ENCODE data around the gene PNPLA7. TPM values are rescaled to one million over a fixed set of nuclear protein-coding genes. Genes with fewer than 3 reads are reported as not detected.
"Not testable (repeated sequence)": the region's sequence is repeated elsewhere in the genome, so short reads cannot be mapped to it uniquely, and the experiment has no call there.

Gene PNPLA7
- total RNA-seq, 1 donor from 2014 or later: 4.4 TPM

- DNase-seq: no peak
Observed at GRCh38 chr9:137417161-137418021, 132.8 kb downstream of the PNPLA7 start.

DNA sequence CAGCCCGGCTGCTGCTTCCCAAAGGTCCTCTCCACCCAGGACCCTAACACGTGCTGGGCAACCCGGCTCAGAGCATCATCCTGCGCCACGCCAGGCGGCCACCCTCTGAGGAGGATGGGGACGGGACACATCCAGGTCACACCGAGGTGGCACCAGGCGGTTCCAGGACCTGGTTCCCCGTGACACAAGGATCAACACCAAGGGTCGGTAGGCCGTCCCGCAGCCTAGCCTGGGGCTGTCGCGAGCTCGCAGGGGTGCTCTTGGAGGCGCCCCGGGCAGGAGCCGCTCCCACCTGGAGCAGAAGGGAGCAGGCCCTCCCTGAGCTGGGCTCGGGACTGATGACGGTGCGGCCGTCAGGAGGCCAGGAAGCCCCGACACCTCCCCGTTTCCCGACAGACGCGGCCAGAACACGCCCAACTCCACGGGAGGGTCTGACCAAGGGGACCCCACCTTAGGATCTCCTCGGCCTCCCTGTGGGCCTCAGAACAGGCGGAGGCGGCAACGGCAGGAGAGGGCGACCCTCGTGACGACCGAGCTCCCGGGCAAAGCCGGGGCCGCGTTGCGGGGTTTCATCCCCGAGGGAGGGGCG, 133.5 kb downstream of the PNPLA7 start:
- DNase-seq: no peak

GRCh38 chr9:137416006-137416562, 134.1 kb downstream of the PNPLA7 start:
- no peak for DNase-seq

GRCh38 chr9:137415451-137415850, 134.8 kb downstream of the PNPLA7 start:
- DNase-seq: no peak

GRCh38 chr9:137412431-137412830, 137.8 kb downstream of the PNPLA7 start:
- DNase-seq: no peak

GRCh38 chr9:137411645-137412380, 138.4 kb downstream of the PNPLA7 start:
- no peak for DNase-seq

- no peak for DNase-seq
Observed at GRCh38 chr9:137411260-137411644, 138.9 kb downstream of the PNPLA7 start.

DNA sequence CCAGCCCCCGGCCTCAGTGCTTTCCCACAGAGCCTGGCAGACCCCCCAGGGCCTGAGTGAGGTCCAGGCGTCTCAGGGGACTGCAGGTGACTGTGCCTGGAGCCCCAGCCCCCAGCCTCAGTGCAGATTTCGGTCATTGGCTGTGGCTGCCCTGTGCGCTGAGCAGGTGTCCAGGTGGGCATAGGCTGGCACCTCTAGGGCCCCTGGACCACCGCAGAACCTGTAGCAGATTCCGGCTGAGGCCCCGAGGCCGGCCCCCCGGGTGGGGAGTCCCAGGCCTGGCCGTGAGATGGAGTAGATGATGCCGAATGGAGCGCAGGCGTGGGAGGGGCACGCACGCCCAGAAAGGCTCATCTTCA, 139.3 kb downstream of the PNPLA7 start:
- DNase-seq: no peak

DNA sequence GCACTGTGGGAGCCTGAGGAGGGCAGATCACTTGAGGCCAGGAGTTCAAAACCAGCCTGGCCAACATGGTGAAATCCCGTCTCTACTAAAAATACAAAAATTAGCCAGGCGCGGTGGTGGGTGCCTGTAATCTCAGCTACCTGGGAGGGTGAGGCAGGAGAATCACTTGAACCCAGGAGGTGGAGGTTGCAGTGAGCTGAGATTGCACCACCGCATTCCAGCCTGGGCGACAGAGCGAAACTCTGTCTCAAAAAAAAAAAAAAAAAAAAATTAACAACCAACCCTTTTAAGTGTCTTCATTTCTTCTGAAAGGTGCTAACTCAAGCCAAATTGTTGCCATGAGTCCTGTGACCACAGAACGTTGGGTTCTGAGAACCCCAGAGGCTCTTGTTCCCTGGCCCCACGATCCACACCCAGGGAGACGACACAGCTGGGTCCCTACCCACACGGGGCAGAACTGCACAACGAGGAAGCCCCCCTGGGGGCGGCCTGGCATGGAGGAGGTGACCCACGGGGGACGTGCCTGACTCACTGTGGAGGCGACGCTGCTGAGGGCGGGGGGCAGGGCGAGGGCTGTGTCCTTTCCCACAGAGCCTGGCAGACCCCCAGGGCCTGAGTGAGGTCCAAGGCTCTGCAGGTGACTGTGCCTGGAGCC, 139.8 kb downstream of the PNPLA7 start:
- DNase-seq: not testable (repeated sequence)

Other genes starting within 250 kb of the PNPLA7 start
- gene NRARP, start 248.1 kb downstream of the PNPLA7 start, total RNA-seq: 9.9 TPM
- 7.6 TPM for gene EXD3, start 127.2 kb downstream of the PNPLA7 start, total RNA-seq
- gene NOXA1, start 127.0 kb downstream of the PNPLA7 start, total RNA-seq: 0.30 TPM
- 0.10 TPM for gene ENTPD8, start 109.0 kb downstream of the PNPLA7 start, total RNA-seq
- 11.6 TPM for gene NSMF, start 91.1 kb downstream of the PNPLA7 start, total RNA-seq
- 22.2 TPM for gene MRPL41, start 1.5 kb upstream of the PNPLA7 start, total RNA-seq
- gene DPH7, start 28.5 kb upstream of the PNPLA7 start, total RNA-seq: 25.1 TPM
- gene ZMYND19, start 40.1 kb upstream of the PNPLA7 start, total RNA-seq: 10.7 TPM
- 21.9 TPM for gene ARRDC1, start 55.3 kb upstream of the PNPLA7 start, total RNA-seq
- gene EHMT1, start 68.6 kb upstream of the PNPLA7 start, total RNA-seq: 52.3 TPM

Measured in skin of body (tissue), 2 donors.